Activated T-cell treated with anti-CD3 and anti-CD28 coated beads, Interleukin-2, amount 50 U/mL, for 1 hour (primary cell): Measurements from ENCODE around the gene ZNF284.
"Not testable (repeated sequence)": the region's sequence is repeated elsewhere in the genome, so short reads cannot be mapped to it uniquely, and the experiment has no call there.

Source experiments
- DNase-seq: peaks from one replicate; pipeline ENCODE4 v3.0.0-alpha.2; 2020

The ZNF284 gene

GRCh38 chr19:44112802-44113137, 40.8 kb downstream of the ZNF284 start:
- DNase-seq = no peak

GRCh38 chr19:44113138-44113783, 41.3 kb downstream of the ZNF284 start, which contains the start of gene ZNF225:
Gene ZNF225 (plus strand): TSS chr19:44113399. CDS start chr19:44115828, 2,429 bp downstream.
- DNase-seq = peak; percentile 72

GRCh38 chr19:44113784-44114390, 41.9 kb downstream of the ZNF284 start:
- DNase-seq = no peak

GRCh38 chr19:44121162-44121561, 49.2 kb downstream of the ZNF284 start:
- DNase-seq = not testable (repeated sequence)

- no peak for DNase-seq
These were observed 60.0 kb downstream of the ZNF284 start for GRCh38 chr19:44131955-44132354.
